NCI-H460 (cell line): ENCODE results near the gene TMEM175. TPM values are rescaled to one million over a fixed set of nuclear protein-coding genes. Genes with fewer than 3 reads are reported as not detected.
A peak's percentile ranks its signal among the peaks of the same experiment; 100 is the strongest.

ENCODE experiments used
- DNase-seq: peaks from one replicate; pipeline ENCODE4 v3.0.0-alpha.2; 2016; ENCODE audit warnings: low read depth; ENCODE audit errors: extremely low read depth
- polyA plus RNA-seq: library from polyadenylated mRNA; depleted of rRNA; stranded (reverse); fragments of >200 nt; gene quantifications from 2 replicates; pipeline ENCODE4 v1.2.3, GENCODE V29; 2014; cell fraction: nucleus; rRNA removed
- total RNA-seq: library from RNA; depleted of rRNA; stranded (reverse); fragments of >200 nt; shearing (Covaris generic); gene quantifications from 2 replicates; pipeline ENCODE4 v1.2.3, GENCODE V29; 2014; rRNA removed

Gene TMEM175, protein sequence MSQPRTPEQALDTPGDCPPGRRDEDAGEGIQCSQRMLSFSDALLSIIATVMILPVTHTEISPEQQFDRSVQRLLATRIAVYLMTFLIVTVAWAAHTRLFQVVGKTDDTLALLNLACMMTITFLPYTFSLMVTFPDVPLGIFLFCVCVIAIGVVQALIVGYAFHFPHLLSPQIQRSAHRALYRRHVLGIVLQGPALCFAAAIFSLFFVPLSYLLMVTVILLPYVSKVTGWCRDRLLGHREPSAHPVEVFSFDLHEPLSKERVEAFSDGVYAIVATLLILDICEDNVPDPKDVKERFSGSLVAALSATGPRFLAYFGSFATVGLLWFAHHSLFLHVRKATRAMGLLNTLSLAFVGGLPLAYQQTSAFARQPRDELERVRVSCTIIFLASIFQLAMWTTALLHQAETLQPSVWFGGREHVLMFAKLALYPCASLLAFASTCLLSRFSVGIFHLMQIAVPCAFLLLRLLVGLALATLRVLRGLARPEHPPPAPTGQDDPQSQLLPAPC
- total RNA-seq = 8.1 and 11.2 TPM in 2 replicates
- 72.8 and 84.1 TPM in 2 replicates for polyA plus RNA-seq

- peak; percentile 92 for DNase-seq
Measured at GRCh38 chr4:931960-932712, at the start of gene TMEM175, which contains the start of gene GAK. TSS of gene TMEM175 (plus strand) at chr4:932460. CDS start at chr4:947740, 15,280 bp downstream. TSS of gene GAK (minus strand) at chr4:932316. CDS start at chr4:932187, 129 bp downstream.

GRCh38 chr4:882646-883045 is 49.6 kb upstream of the TMEM175 start:
- no peak for DNase-seq

GRCh38 chr4:883377-884095 is 48.7 kb upstream of the TMEM175 start:
- DNase-seq = no peak

- no peak for DNase-seq
Measured at GRCh38 chr4:884259-884658, 48.0 kb upstream of the TMEM175 start.

DNA sequence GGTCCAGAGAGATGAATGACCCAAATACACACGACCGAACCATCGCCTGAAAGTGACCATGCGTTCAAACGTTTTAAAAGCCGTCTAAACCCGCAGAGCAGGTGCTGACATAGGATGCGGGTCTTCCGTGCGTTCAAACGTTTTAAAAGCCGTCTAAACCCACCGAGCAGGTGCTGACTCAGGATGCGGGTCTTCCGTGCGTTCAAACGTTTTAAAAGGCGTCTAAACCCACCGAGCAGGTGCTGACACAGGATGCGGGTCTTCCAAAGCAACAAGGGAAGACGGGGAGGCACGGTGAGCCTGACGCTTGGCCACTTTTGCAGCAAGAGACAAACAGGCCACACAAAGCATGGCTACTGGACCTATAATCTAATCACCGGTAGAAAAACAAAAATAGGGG is 47.4 kb upstream of the TMEM175 start:
- no peak for DNase-seq

- no peak for DNase-seq
Measured at GRCh38 chr4:885353-885752, 46.9 kb upstream of the TMEM175 start.

GRCh38 chr4:886244-886643 is 46.0 kb upstream of the TMEM175 start:
- DNase-seq = no peak

GRCh38 chr4:887034-887763 is 45.1 kb upstream of the TMEM175 start:
- no peak for DNase-seq

DNA sequence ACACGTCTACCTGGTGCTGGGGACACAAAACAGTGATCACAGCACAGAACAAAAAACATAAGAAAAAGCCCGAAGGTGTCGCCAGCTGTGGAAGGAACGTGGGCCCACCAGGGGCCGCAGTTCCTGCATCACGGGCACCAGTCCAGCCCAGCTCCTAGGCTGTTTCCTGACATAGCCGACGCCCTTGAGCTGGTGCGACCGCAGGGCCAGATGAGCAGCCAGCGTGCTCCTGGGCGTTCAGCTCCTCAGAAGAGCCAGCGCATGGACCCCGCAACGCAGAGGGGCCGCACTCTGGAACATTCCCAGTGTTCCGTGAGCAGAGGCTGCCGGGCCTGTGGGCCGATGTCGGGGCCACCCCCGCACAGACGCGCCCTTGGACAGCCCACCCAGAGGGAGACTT is 44.2 kb upstream of the TMEM175 start:
- no peak for DNase-seq

GRCh38 chr4:889516-889915 is 42.7 kb upstream of the TMEM175 start:
- no peak for DNase-seq

GRCh38 chr4:890036-890695 is 42.1 kb upstream of the TMEM175 start:
- DNase-seq = no peak

DNA sequence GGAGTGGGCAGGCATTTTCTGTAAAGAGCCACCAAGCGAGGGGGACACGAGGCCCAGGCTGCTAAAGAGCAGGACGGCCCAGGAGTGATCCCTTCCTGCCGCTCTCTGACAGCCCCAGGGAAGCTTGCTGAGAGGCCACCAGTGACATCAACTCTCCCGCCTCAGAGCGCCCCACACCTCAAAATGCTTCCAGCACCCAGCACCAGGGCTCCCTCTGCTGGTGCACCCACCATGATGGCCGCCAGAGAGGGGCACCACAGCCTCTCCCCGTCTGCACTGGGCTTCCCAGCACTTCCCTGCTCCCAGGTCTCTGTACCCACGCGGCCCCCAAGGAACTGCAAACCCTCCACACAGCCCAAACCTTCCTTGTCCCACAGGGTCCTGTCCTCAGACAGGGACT is 40.5 kb upstream of the TMEM175 start:
- DNase-seq = no peak

DNA sequence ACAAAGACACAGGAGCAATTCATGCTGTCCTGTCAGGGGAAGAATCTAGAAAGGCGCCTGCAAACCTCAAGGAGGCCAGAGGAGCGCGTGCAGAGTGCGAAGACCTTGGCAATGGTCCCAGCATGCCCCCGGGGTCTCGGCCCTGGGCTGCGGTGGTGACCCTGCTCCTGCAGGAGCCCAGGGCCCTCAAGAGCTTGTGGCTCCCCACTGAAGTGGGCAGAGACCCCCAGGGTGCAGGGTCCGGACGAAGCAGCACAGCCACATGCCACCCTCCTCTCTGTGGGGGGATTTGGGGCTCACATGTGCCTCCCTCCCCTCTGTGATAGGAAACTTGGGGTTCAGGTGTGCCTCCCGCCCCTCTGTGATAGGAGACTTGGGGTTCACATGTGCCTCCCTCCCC is 39.5 kb upstream of the TMEM175 start:
- no peak for DNase-seq

- no peak for DNase-seq
Measured at GRCh38 chr4:893276-893994, 38.8 kb upstream of the TMEM175 start.

DNA sequence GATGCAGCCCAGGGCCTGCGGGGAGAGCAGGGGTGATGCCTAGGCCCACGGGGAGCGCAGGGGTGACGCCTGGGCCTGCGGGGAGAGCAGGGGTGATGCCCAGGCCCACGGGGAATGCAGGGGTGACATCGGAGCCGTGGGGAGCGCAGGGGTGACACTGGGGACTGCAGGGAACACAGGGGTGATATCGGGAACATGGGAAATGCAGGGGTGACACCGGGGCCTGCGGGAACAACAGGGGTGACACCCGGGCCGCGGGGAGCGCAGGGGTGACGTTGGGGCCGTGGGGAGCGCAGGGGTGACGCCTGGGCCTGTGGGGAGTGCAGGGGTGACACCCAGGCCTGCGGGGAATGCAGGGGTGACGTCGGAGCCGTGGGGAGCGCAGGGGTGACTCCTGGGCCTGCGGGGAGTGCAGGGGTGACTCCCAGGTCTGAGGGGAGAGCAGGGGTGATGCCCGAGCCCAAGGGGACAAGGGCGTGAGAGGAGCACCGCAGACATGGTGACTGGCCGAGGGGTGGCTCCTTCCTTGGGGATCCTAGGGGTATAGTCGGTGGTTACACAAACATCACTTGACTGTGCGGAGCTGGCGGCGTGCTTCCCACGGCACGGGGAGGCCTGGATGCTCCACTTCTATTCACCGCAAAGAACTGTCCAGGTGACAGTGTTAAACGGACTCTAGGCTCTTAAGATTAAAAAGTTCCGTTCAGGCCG is 38.1 kb upstream of the TMEM175 start:
- DNase-seq = no peak

DNA sequence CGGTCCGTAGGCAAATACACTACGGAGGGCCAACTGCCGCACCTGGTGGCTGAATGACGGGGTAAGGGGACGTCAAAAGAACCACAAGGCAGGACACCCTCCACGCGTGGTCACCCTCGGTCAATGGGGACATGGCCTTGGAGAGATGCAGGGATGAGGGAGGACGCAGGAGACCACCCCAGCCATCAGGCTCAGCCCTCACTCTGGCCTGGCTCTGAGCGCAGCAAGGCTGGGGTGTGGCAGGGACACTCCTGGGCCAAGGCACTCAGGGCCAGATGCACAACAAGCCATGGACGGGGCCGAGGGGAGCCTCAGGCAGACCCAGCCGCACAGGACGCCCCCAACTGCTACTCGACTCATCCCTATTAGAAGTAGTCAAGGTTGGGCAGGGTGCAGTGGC is 36.7 kb upstream of the TMEM175 start:
- no peak for DNase-seq

DNA sequence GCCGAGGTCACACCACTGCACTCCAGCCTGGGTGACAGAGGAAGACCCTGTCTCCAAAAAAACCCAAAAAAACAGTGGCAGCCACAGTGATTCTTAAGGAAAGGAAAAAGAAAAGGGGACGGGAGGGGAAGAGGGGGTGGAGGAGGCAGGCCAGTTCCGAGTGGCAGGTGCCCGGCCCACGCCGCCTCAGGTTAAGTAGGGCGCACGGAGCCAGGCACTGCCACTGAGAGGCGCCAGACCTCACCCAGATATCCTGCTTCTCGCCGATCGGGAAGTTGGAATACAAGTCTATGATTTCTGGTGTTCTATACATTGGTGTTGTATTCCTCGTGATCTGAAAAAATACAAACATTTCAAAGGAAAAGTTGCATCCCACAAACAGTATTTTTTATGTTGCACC is 36.0 kb upstream of the TMEM175 start:
- no peak for DNase-seq

GRCh38 chr4:896630-897029 is 35.6 kb upstream of the TMEM175 start:
- no peak for DNase-seq
